ENCODE data around the gene TBR1.

GRCh38 chr2:161412346-161412745, 3.8 kb upstream of the TBR1 start:
- no peak for TF ChIP-seq CTCF (conservative IDR thresholded peaks at IDR 0.05; ENCODE audit: low read depth in 2 of 2)
- no peak for TF ChIP-seq EZH2 (IDR thresholded peaks at IDR 0.05; ENCODE audit: low read depth, unreplicated experiment)
- TF ChIP-seq POLR2AphosphoS5 (IDR thresholded peaks at IDR 0.05; ENCODE audit: low read depth) = no peak
- TF ChIP-seq JUNB (IDR thresholded peaks at IDR 0.05; ENCODE audit: unreplicated experiment) = no peak
- no peak for TF ChIP-seq EZH2phosphoT487 (IDR thresholded peaks at IDR 0.05; ENCODE audit: unreplicated experiment)
- no peak for TF ChIP-seq REST (IDR thresholded peaks at IDR 0.05; ENCODE audit: unreplicated experiment)
- no peak for TF ChIP-seq ZNF462 (CRISPR knock-in tag; IDR thresholded peaks at IDR 0.05)
- no peak for TF ChIP-seq ZNF331 (CRISPR knock-in tag; IDR thresholded peaks at IDR 0.05; ENCODE audit: low read depth)
- TF ChIP-seq CREB1 (CRISPR knock-in tag; IDR thresholded peaks at IDR 0.05; ENCODE audit: low read depth) = no peak
- TF ChIP-seq ZNF114 (CRISPR knock-in tag; IDR thresholded peaks at IDR 0.05) = no peak
- no peak for TF ChIP-seq STAT1 (IDR thresholded peaks at IDR 0.05; ENCODE audit: unreplicated experiment)
- TF ChIP-seq ETS1 (IDR thresholded peaks at IDR 0.05) = no peak
- TF ChIP-seq NANOG (IDR thresholded peaks at IDR 0.05; ENCODE audit: borderline replicate concordance) = no peak

Data from GM23338 (cell line).